DLD1 (cell line): ENCODE results near the gene LHFPL2.
"Not testable (repeated sequence)": the region's sequence is repeated elsewhere in the genome, so short reads cannot be mapped to it uniquely, and the experiment has no call there.

Experiments
- in situ Hi-C: cut with HindIII; loops from 2 replicates; pipeline ENCODE4 v1.10.0; 2017; ENCODE audit warnings: low sequenced_read_pairs

Gene LHFPL2

DNA sequence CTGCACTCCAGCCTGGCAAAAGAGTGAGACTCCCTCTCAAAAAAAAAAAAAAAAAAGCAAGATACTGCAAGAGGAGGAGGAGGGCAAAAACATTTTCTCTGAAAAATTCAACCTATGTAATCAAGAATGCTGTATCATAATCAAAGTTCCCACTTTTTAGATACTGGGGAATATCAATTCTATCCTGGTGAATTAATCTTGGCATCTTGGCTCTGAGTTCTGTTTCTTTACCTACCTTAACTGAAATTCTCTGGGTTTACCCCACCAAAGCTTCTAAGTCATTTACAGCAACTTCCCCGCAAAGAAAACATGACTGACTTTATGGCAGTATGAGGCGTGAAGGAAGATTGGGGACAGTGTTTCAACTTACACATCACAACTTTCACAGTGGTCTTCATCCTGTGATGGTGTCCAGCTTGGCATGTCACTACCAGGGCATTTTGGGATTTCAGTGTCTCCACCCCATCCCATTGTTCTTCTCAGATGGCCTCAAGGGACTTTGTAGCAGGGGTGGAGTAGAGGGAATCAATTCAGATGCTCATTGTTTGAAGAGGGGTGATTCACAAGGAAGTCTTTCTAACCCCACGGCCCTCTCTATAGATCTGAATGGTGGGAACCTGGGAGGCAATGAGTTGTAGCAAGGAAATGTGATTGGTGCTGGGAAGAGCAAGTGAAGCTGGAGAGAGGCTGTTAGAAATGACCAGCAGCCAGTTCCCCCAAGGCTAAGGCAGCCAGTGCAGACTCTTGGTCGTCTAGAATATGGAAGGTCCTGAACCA lies 157.7 kb downstream of the LHFPL2 start:
- in situ Hi-C loops, result no loop called here

DNA sequence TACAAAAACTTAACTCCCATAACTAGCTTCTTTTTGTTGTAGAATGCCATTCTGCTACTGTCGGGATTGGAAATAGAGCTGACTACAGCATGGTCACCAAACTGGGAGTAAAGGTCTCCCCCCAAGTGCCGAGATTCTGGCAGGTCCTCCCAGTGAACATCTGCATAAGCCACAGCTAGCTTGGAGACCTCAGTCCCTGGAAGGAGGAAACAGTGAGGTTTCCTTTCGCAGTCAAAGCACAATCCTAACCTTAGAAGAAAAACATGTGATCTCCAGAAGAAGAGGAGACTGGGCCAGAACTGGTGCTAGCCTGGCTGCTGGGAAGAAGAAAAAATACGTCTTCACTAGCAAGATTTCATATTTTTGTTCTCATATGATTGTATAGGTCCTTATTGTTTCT lies 160.7 kb downstream of the LHFPL2 start:
- in situ Hi-C loops, result no loop called here

GRCh38 chr5:78486218-78486617 lies 162.4 kb downstream of the LHFPL2 start:
- in situ Hi-C loops, result no loop called here

GRCh38 chr5:78483809-78484521 lies 164.6 kb downstream of the LHFPL2 start:
- in situ Hi-C loops, result no loop called here

- in situ Hi-C loops, result no loop called here
These were observed 165.6 kb downstream of the LHFPL2 start for GRCh38 chr5:78482948-78483347.

DNA sequence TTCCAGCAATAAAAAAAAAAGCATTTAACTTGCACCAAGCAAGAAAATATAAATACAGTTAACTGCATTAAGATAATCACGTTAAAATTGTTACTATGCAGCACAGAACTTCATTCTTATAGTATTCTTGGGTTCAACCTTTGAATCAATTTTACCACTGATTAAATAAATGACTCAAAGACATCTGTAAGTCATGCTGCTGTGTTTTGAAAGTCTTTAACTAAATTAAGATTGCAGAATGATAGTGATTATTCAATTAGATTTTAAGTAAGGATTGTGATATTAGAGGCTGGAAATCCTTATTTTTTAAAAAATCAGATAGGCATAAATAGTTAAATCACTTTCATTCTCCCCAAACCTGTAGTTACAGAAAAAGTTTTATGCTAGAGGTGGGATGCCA lies 171.8 kb downstream of the LHFPL2 start:
- in situ Hi-C loops, result no loop called here

DNA sequence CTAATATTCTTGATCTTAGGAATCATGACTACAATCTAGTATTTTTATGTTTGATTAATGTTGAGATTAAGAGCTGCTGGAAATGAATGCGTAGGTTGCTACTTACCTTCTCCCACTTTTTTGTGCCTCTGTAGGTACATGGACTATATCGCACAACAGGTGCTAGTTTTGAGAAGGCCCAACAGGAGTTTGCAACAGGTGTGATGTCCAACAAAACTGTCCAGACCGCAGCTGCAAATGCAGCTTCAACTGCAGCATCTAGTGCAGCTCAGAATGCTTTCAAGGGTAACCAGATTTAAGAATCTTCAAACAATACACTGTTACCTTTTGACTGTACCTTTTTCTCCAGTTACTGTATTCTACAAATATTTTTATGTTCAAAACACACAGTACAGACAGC lies 173.2 kb downstream of the LHFPL2 start:
- in situ Hi-C loops, result no loop called here

- in situ Hi-C loops, result no loop called here
These were observed 174.8 kb downstream of the LHFPL2 start for GRCh38 chr5:78473751-78474150.

DNA sequence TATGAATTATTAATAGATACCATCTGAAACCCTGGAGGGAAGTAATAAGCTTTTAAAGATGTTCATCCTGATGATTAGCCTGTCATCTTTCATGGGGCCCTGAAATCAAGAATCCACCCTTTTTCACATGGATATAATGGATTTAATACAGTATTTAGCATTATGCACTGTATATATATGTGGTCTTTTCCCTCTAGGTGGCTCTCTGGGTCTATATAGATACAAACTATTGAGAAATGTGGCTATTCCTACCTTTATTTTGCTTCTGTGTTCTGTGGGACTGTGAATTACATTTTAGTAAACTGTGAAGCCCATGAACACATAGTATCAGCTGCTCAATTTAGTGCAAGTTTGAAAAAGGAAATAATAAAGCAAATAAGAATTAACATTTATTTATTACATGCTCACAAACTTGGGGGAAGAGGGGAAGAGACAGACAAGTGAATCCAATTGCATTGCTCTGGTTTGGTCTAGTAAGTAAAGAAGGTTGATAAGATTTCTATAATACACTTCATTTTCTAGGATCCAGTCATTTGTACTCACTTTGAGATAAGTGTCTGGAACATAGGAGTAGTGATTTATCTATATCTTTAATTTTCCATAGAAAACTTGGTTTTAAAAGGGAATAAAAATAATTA lies 176.0 kb downstream of the LHFPL2 start:
- in situ Hi-C loops, result no loop called here

GRCh38 chr5:78471896-78472295 lies 176.7 kb downstream of the LHFPL2 start:
- in situ Hi-C loops, result no loop called here

GRCh38 chr5:78467752-78468357 lies 180.7 kb downstream of the LHFPL2 start:
- in situ Hi-C loops, result no loop called here

GRCh38 chr5:78467140-78467539 lies 181.4 kb downstream of the LHFPL2 start:
- in situ Hi-C loops, result no loop called here

DNA sequence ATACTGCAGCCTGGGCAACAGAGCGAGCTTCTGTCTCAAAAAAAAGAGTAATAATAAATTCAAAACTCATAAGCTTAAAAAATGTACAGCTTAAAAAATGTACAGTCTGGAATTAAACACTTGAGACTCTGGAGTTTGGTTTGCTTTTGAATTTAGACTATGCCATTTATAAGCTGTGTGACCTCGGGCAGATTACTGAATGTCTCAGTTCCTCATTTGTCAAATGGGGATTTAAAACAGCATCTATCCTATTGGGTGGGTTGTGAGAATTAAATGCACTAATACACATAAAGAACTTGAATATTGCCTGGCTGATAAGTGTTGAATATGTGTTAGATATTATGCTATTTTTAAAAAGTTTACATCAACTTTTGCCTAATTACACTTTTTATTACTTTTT lies 189.7 kb downstream of the LHFPL2 start:
- in situ Hi-C loops, result no loop called here

- in situ Hi-C loops, result not testable (repeated sequence)
These were observed 191.1 kb downstream of the LHFPL2 start for GRCh38 chr5:78457507-78457906.

DNA sequence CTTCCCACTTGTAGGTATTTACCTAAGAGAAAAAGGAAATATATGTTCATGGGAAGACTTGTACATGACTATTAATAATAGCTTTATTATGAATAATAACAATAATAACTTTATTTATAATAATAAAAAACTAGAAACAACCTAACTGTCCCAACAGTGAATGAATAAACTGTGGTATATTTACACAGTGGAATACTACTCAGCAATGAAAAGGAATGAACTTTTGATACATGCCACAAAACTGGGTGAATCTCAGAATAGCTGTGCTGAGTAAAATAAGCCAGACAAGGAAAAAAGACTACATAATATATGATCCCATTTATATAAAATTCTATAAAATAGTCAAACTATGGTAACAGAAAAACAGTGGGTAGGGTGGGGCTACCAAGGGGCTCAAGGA lies 199.5 kb downstream of the LHFPL2 start:
- in situ Hi-C loops, result no loop called here

- in situ Hi-C loops, result no loop called here
These were observed 200.7 kb downstream of the LHFPL2 start for GRCh38 chr5:78447775-78448424.
